BLaER1 (cell line): Measurements from ENCODE around the gene TRMT2A.

Experiments
- H3K27ac ChIP-seq: shearing (Covaris generic); formaldehyde crosslinking; 2 replicates; pipeline ENCODE4 v1.8.1; 2022
- H3K27me3 ChIP-seq: shearing (Covaris generic); formaldehyde crosslinking; 2 replicates; pipeline ENCODE4 v1.8.1; 2022
- H3K36me3 ChIP-seq: shearing (Covaris generic); formaldehyde crosslinking; 2 replicates; pipeline ENCODE4 v1.8.1; 2022
- H3K4me1 ChIP-seq: shearing (Covaris generic); formaldehyde crosslinking; 2 replicates; pipeline ENCODE4 v1.8.1; 2022
- H3K4me2 ChIP-seq: shearing (Covaris generic); formaldehyde crosslinking; 2 replicates; pipeline ENCODE4 v1.8.1; 2022
- H3K4me3 ChIP-seq: shearing (Covaris generic); formaldehyde crosslinking; 2 replicates; pipeline ENCODE4 v1.8.1; 2022
- H3K9ac ChIP-seq: shearing (Covaris generic); formaldehyde crosslinking; 2 replicates; pipeline ENCODE4 v1.8.1; 2022
- H3K9me3 ChIP-seq: shearing (Covaris generic); formaldehyde crosslinking; 2 replicates; pipeline ENCODE4 v1.8.1; 2022
- H4K20me1 ChIP-seq: shearing (Covaris generic); formaldehyde crosslinking; 2 replicates; pipeline ENCODE4 v1.8.1; 2022
- Cebpa-rat ChIP-seq: shearing (Covaris generic); IDR thresholded peaks from 2 replicates; pipeline ENCODE4 v1.8.1; 2022

The TRMT2A gene

GRCh38 chr22:20094197-20094807 is 22.7 kb downstream of the TRMT2A start:
- H3K9ac ChIP-seq: no peak overlapping the region

DNA sequence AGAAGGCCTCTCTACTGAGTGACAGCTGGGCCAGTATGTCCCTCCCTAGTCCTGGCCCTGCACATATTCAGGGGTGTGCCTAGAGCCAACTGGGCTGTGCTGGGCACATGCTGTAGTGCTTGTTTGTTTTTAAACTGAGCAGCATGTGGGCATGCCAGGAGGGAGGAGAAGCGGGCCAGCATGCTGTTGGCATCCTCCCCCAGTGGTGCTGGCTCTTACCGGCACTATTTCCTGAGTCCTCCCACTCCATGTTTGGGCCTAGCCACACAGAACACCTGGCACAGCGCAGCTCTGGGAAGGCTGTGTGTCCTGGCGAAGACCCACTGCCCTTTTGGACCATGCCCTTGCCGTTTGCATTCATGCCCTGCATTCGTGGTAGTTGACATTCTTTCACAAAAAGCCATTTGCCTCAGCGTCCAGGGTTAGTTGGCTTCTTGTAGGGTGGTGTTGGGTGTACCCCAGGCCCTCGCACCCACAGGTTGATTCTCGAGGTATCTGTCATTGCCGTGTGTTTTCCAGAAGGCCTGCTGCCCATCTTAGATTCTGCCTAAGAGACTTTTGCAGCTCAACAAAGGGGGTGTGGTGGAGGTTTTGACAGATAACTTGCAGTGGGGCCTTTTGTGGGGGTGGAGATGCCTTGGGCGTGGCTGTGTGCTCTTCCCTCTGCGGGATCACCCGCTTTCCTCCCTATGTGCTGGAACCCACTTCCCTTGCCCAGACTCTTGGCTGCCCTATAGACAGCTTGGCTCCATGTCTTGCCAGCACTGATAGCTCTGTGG is 23.4 kb downstream of the TRMT2A start:
- H3K4me3 ChIP-seq: no peak overlapping the region
- no peak overlapping the region for H3K9ac ChIP-seq
- peaks cover 100% of the 10 kb centered on the region for H3K36me3 ChIP-seq
- H3K27ac ChIP-seq: no peak overlapping the region
- H4K20me1 ChIP-seq: peaks cover 79% of the 10 kb centered on the region
- H3K4me2 ChIP-seq: no peak overlapping the region
- H3K9me3 ChIP-seq: no peaks in the 10 kb centered on the region
- TF ChIP-seq Cebpa-rat: no peak
- H3K27me3 ChIP-seq: no peaks in the 10 kb centered on the region
- no peaks in the 10 kb centered on the region for H3K4me1 ChIP-seq

More at GRCh38 chr22:20094197-20094807, 22.7 kb downstream of the TRMT2A start:
- Histone ChIP-seq H3K27ac (no peak overlapping the region), H3K36me3 (peaks cover 100% of the 10 kb centered on the region), H3K4me3 (no peak overlapping the region), H3K4me2 (no peak overlapping the region), H3K4me1 (no peaks in the 10 kb centered on the region), H3K9me3 (no peaks in the 10 kb centered on the region), H3K27me3 (no peaks in the 10 kb centered on the region), H4K20me1 (peaks cover 79% of the 10 kb centered on the region)
- TF ChIP-seq Cebpa-rat: no peak

- Histone ChIP-seq H3K4me3 (no peak overlapping the region), H3K27ac (no peak overlapping the region), H3K9me3 (no peaks in the 10 kb centered on the region), H3K27me3 (no peaks in the 10 kb centered on the region), H4K20me1 (peaks cover 86% of the 10 kb centered on the region), H3K36me3 (peaks cover 100% of the 10 kb centered on the region), H3K4me2 (no peak overlapping the region), H3K4me1 (no peaks in the 10 kb centered on the region), H3K9ac (no peak overlapping the region)
- no peak for TF ChIP-seq Cebpa-rat
Measured at GRCh38 chr22:20092477-20092854, 24.6 kb downstream of the TRMT2A start.

DNA sequence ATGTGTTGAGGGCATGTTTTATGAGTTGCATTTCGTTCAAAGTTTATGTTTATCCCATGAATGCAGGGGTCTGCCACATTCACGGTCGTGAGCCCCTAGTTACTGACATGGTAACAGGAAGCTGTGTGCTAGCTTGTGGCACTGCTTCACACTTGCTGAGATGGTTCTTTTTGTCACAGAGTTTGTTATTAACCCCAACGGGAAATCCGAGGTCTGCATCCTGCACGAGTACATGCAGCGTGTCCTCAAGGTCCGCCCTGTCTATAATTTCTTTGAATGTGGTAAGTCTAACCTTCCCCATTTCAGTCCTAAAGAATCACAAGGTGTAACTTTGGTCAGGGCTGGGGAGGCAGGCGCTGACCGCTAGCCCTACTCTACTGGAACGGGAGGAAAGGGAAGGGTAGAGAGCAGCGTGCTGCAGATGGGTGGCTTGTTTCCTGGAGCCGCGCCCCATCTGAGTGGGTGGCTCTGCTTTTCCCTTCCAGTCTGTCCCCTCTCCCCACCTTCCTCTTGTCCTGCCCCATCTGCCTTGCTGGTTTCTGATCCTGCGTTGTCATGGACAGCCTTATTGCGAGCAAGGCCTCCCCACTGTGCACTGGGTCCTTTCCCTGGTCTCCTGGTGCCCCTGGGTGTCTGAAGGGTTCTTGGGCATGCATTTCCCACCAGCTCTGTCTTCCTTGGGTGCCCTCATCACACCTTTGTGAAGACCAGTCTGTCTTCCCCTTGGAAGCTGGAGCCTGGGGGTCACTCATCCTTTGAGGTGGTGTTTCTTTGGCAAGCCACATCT is 25.1 kb downstream of the TRMT2A start:
- H3K36me3 ChIP-seq: peaks cover 100% of the 10 kb centered on the region
- TF ChIP-seq Cebpa-rat: no peak
- no peaks in the 10 kb centered on the region for H3K9me3 ChIP-seq
- no peak overlapping the region for H3K4me2 ChIP-seq
- no peak overlapping the region for H3K9ac ChIP-seq
- H4K20me1 ChIP-seq: peaks cover 86% of the 10 kb centered on the region
- H3K4me3 ChIP-seq: no peak overlapping the region
- H3K4me1 ChIP-seq: no peaks in the 10 kb centered on the region
- H3K27ac ChIP-seq: no peak overlapping the region
- no peaks in the 10 kb centered on the region for H3K27me3 ChIP-seq

GRCh38 chr22:20090730-20091240 is 26.2 kb downstream of the TRMT2A start:
- Histone ChIP-seq H3K27ac (no peak overlapping the region), H3K4me1 (no peaks in the 10 kb centered on the region), H3K4me3 (no peak overlapping the region), H3K4me2 (no peak overlapping the region), H3K27me3 (no peaks in the 10 kb centered on the region), H3K9me3 (no peaks in the 10 kb centered on the region), H4K20me1 (peaks cover 89% of the 10 kb centered on the region), H3K9ac (no peak overlapping the region; the same call in 1 of the 2 replicates), H3K36me3 (peaks cover 100% of the 10 kb centered on the region)
- TF ChIP-seq Cebpa-rat: no peak

DNA sequence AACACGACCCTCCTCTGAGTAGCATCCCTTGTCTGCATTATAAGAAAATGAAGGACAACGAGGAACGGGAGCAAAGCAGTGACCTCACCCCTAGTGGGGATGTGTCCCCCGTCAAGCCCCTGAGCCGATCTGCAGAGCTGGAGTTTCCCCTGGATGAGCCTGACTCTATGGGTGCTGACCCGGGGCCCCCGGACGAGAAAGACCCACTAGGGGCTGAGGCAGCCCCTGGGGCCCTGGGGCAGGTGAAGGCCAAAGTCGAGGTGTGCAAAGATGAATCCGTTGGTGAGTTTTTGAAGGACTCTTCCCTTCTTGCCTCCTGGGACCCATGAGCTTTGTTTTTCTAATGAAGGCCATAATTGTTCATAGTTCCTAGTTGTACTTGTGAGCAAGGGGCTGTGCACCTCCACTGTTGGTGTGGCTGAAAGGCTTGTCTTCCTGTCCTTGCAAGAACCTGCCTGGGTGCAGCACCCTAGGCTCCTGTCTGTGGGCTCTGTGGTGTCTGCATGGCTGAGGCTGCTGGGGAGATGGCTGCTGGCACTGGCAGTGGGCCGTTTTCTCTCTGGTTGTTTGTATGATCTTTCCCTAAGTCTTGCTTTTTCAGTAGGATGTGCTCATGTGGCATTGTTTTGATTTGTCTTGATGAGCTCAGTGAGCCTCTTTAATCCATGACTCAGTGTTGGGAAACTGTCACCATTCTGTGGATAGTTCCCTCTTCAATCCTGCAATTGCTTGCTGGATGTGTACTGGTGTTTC is 26.9 kb downstream of the TRMT2A start:
- Histone ChIP-seq H3K9ac (no peak overlapping the region), H3K4me1 (peaks cover 2% of the 10 kb centered on the region), H3K4me3 (no peak overlapping the region), H3K27me3 (no peaks in the 10 kb centered on the region), H3K4me2 (no peak overlapping the region), H3K27ac (no peak overlapping the region), H3K36me3 (peaks cover 100% of the 10 kb centered on the region), H4K20me1 (peaks cover 92% of the 10 kb centered on the region), H3K9me3 (no peaks in the 10 kb centered on the region)
- no peak for TF ChIP-seq Cebpa-rat

DNA sequence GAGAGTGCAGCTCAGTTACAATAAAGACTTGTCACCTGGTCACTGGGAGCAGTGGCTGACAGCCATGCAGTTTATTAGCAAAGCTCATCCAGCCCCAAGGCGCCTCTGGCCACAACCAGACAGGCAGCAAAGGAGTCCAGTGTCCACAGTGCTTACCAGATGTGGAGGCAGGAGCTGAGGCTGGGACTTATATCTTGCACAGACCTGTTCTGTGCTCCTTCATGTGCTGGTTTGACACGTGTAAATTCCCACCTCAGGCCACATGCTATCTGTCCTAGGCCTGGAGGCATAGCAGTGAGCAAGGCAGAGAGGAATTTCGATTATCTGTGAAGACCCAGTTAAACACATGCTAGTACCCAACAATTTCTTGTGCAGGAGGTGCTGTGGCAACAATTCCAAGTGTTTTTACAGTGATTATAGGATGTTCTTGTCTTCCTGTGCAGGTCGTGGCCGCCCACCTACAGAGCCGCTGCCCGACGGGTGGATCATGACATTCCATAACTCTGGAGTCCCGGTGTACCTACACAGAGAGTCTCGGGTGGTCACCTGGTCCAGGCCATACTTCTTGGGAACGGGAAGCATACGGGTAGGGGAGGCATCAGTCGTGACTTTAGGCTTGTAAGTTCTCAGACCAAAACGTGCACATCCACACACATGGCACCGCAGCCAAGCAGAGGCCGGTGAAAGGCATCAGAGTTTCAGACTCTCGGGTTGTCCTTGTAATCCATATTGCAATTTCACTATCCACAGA is 27.6 kb downstream of the TRMT2A start:
- H3K9me3 ChIP-seq: no peaks in the 10 kb centered on the region
- no peak overlapping the region for H3K27ac ChIP-seq
- H3K9ac ChIP-seq: no peak overlapping the region
- peaks cover 94% of the 10 kb centered on the region for H4K20me1 ChIP-seq
- peaks cover 98% of the 10 kb centered on the region for H3K36me3 ChIP-seq
- TF ChIP-seq Cebpa-rat: no peak
- no peak overlapping the region for H3K4me2 ChIP-seq
- H3K4me1 ChIP-seq: peaks cover 10% of the 10 kb centered on the region
- H3K4me3 ChIP-seq: no peak overlapping the region
- no peaks in the 10 kb centered on the region for H3K27me3 ChIP-seq

- H3K4me2 ChIP-seq: no peak overlapping the region
- no peak overlapping the region for H3K27ac ChIP-seq
- peaks cover 21% of the 10 kb centered on the region for H3K4me1 ChIP-seq
- no peak overlapping the region for H3K4me3 ChIP-seq
- H3K27me3 ChIP-seq: no peaks in the 10 kb centered on the region
- H3K9ac ChIP-seq: no peak overlapping the region
- no peak for TF ChIP-seq Cebpa-rat
- H3K9me3 ChIP-seq: no peaks in the 10 kb centered on the region
- peaks cover 96% of the 10 kb centered on the region for H3K36me3 ChIP-seq
- peaks cover 95% of the 10 kb centered on the region for H4K20me1 ChIP-seq
Measured at GRCh38 chr22:20088263-20088648, 28.8 kb downstream of the TRMT2A start.
